ENCODE data around the gene RAPGEF1.

- no peak for TF ChIP-seq CTCF (IDR thresholded peaks at IDR 0.05)
- no peak for TF ChIP-seq POLR2A (IDR thresholded peaks at IDR 0.05)
Measured at GRCh38 chr9:131613921-131614320, 126.0 kb downstream of the RAPGEF1 start.
